GM23338 (cell line): ENCODE measurements around the gene GPD1. TPM values are rescaled to one million over a fixed set of nuclear protein-coding genes. Genes with fewer than 3 reads are reported as not detected.

ENCODE experiments used
- ATAC-seq: fragments of 200-7000 bp; cut with Tn5 transposase; 3 replicates; pipeline ENCODE4 v1.9.1; 2020
- DNase-seq: peaks from one replicate; pipeline ENCODE4 v3.0.0-alpha.2; 2015; ENCODE audit warnings: low spot score
- H2AFZ ChIP-seq: fragments of 200-600 bp; sonication (generic); 2 replicates; pipeline ENCODE4 v1.8.0; 2016; ENCODE audit warnings: antibody characterized with exemption, mild to moderate bottlenecking, moderate library complexity
- H3F3A ChIP-seq: fragments of 200-600 bp; sonication (generic); replicated peaks from 2 replicates; pipeline ENCODE4 v1.8.0; 2017; ENCODE audit warnings: antibody characterized with exemption, mixed run types, low read depth
- H3K27ac ChIP-seq: fragments of 200-600 bp; sonication (generic); 2 replicates; pipeline ENCODE4 v1.6.1; 2016; ENCODE audit warnings: low read depth
- H3K27me3 ChIP-seq: fragments of 200-600 bp; sonication (generic); 2 replicates; pipeline ENCODE4 v1.8.0; 2016; ENCODE audit warnings: mild to moderate bottlenecking, mixed run types, moderate library complexity; ENCODE audit not compliant: insufficient read depth
- H3K36me3 ChIP-seq: fragments of 200-600 bp; sonication (generic); 2 replicates; pipeline ENCODE4 v1.8.0; 2016; ENCODE audit warnings: mild to moderate bottlenecking; ENCODE audit not compliant: insufficient read depth
- H3K4me1 ChIP-seq: fragments of 200-600 bp; sonication (generic); 2 replicates; pipeline ENCODE4 v1.8.0; 2016; ENCODE audit warnings: mild to moderate bottlenecking, moderate library complexity; ENCODE audit not compliant: insufficient read depth
- H3K4me2 ChIP-seq: fragments of 200-600 bp; sonication (generic); 2 replicates; pipeline ENCODE4 v1.7.1; 2017; ENCODE audit warnings: mixed run types
- H3K4me3 ChIP-seq: fragments of 200-600 bp; sonication (generic); 2 replicates; pipeline ENCODE4 v1.6.1; 2016; ENCODE audit warnings: mixed run types
- H3K79me2 ChIP-seq: fragments of 200-600 bp; sonication (generic); replicated peaks from 2 replicates; pipeline ENCODE4 v1.8.0; 2017; ENCODE audit warnings: mild to moderate bottlenecking; ENCODE audit not compliant: insufficient read depth
- H3K9me2 ChIP-seq: fragments of 200-600 bp; sonication (generic); 2 replicates; pipeline ENCODE4 v1.8.0; 2017; ENCODE audit not compliant: insufficient read depth
- H4K20me1 ChIP-seq: fragments of 200-600 bp; sonication (generic); replicated peaks from 2 replicates; pipeline ENCODE4 v1.8.0; 2017; ENCODE audit warnings: mild to moderate bottlenecking; ENCODE audit not compliant: insufficient read depth
- H3K27ac Mint-ChIP-seq: 2 replicates; pipeline ENCODE4 v1.8.0; 2020; ENCODE audit warnings: inconsistent platforms, mild to moderate bottlenecking, moderate library complexity, mixed read lengths
- H3K27me3 Mint-ChIP-seq: 3 replicates; pipeline ENCODE4 v1.8.0; 2022; ENCODE audit warnings: low read depth, mild to moderate bottlenecking, moderate library complexity, mixed read lengths, inconsistent platforms; ENCODE audit not compliant: insufficient read depth, poor library complexity
- H3K36me3 Mint-ChIP-seq: 3 replicates; pipeline ENCODE4 v1.8.0; 2021; ENCODE audit warnings: low read depth, mild to moderate bottlenecking, inconsistent platforms, moderate library complexity, mixed read lengths
- H3K4me1 Mint-ChIP-seq: 3 replicates; pipeline ENCODE4 v1.8.0; 2020; ENCODE audit warnings: mild to moderate bottlenecking, inconsistent platforms, mixed read lengths
- H3K4me3 Mint-ChIP-seq: 3 replicates; pipeline ENCODE4 v1.8.0; 2021; ENCODE audit warnings: moderate library complexity, mild to moderate bottlenecking, inconsistent platforms, mixed read lengths
- H3K9me3 Mint-ChIP-seq: 3 replicates; pipeline ENCODE4 v1.8.0; 2020; ENCODE audit warnings: moderate library complexity, mild to moderate bottlenecking, inconsistent platforms, mixed read lengths
- CREB1 ChIP-seq: fragments of 250-450 bp; sonication (Bioruptor Pico); IDR thresholded peaks from 2 replicates; pipeline ENCODE4 v1.5.0; 2020; ENCODE audit warnings: low read depth, mild to moderate bottlenecking, moderate library complexity
- CTCF ChIP-seq, 2 experiments: fragments of 200-600 bp in 1 of 2; sonication (generic) in 1 of 2; conservative IDR thresholded peaks; 2 replicates each; pipeline versions ENCODE4 v1.5.1 to v1.6.1; 2016 to 2017; ENCODE audit warnings: antibody characterized with exemption in 2 of 2, low read depth in 2 of 2, mild to moderate bottlenecking in 2 of 2, moderate library complexity in 1 of 2
- ETS1 ChIP-seq: IDR thresholded peaks from 2 replicates; pipeline ENCODE4 v1.6.1; 2016; ENCODE audit warnings: antibody characterized with exemption
- EZH2 ChIP-seq: fragments of 200-600 bp; sonication (generic); IDR thresholded peaks from one replicate; pipeline ENCODE4 v1.8.0; 2017; ENCODE audit warnings: antibody characterized with exemption, mild to moderate bottlenecking, low read depth; ENCODE audit not compliant: unreplicated experiment
- EZH2phosphoT487 ChIP-seq: fragments of 200-600 bp; sonication (generic); IDR thresholded peaks from one replicate; pipeline ENCODE4 v1.8.1; 2018; ENCODE audit warnings: antibody characterized with exemption; ENCODE audit not compliant: unreplicated experiment
- JUNB ChIP-seq: IDR thresholded peaks from one replicate; pipeline ENCODE4 v1.6.1; 2016; ENCODE audit warnings: antibody characterized with exemption; ENCODE audit not compliant: unreplicated experiment
- NANOG ChIP-seq: IDR thresholded peaks from 2 replicates; pipeline ENCODE4 v1.6.1; 2016; ENCODE audit warnings: antibody characterized with exemption, borderline replicate concordance
- POLR2AphosphoS5 ChIP-seq: IDR thresholded peaks from 2 replicates; pipeline ENCODE4 v1.6.1; 2016; ENCODE audit warnings: antibody characterized with exemption, low read depth
- REST ChIP-seq: IDR thresholded peaks from one replicate; pipeline ENCODE4 v1.6.1; 2018; ENCODE audit warnings: antibody characterized with exemption; ENCODE audit not compliant: unreplicated experiment
- STAT1 ChIP-seq: IDR thresholded peaks from one replicate; pipeline ENCODE4 v1.6.1; 2016; ENCODE audit warnings: antibody characterized with exemption; ENCODE audit not compliant: unreplicated experiment
- ZNF114 ChIP-seq: fragments of 250-450 bp; sonication (Bioruptor Pico); IDR thresholded peaks from 2 replicates; pipeline ENCODE4 v1.5.0; 2020; ENCODE audit warnings: mild to moderate bottlenecking, moderate library complexity
- ZNF331 ChIP-seq: fragments of 250-450 bp; sonication (Bioruptor Pico); IDR thresholded peaks from 2 replicates; pipeline ENCODE4 v1.5.0; 2020; ENCODE audit warnings: low read depth, mild to moderate bottlenecking, moderate library complexity
- ZNF462 ChIP-seq: fragments of 250-450 bp; sonication (Bioruptor Pico); IDR thresholded peaks from 2 replicates; pipeline ENCODE4 v1.5.0; 2020; ENCODE audit warnings: mild to moderate bottlenecking, moderate library complexity
- polyA plus RNA-seq: library from polyadenylated mRNA; unstranded; fragments of >200 nt; fragmentation: Nextera tagmentation; extraction: Ambion mirVana; gene quantifications from 2 replicates; pipeline ENCODE4 v1.2.1, GENCODE V29; 2016
- total RNA-seq: library from RNA; depleted of rRNA; stranded (reverse); fragments of >200 nt; shearing (Covaris generic); gene quantifications from 2 replicates; pipeline ENCODE4 v1.2.3, GENCODE V29; 2014

GPD1 gene
- total and polyA plus RNA-seq, 2 experiments from 2014 or later = 0.36 to 0.45 TPM

GRCh38 chr12:50145439-50145838 lies 41.6 kb downstream of the GPD1 start:
- H3K27me3 ChIP-seq = no peaks in the 10 kb centered on the region
- H3K4me1 ChIP-seq = no peaks in the 10 kb centered on the region
- Mint-ChIP-seq H3K27ac (no peak overlapping the region), H3K27me3 (no peaks in the 10 kb centered on the region), H3K36me3 (peaks cover 25% of the 10 kb centered on the region; the same call in 2 of the 3 replicates), H3K4me3 (no peak overlapping the region), H3K9me3 (no peaks in the 10 kb centered on the region), H3K4me1 (no peaks in the 10 kb centered on the region)
- no peak for ATAC-seq
- H3K36me3 ChIP-seq = peaks cover 13% of the 10 kb centered on the region; the same call in 1 of the 2 replicates
- TF ChIP-seq CREB1 (no peak), STAT1 (no peak), ZNF331 (CRISPR knock-in tag) (no peak), CTCF (conservative IDR thresholded peaks at IDR 0.05; ENCODE audit: low read depth in 2 of 2) (no peak), EZH2phosphoT487 (no peak), ETS1 (no peak), NANOG (no peak), REST (no peak), ZNF462 (CRISPR knock-in tag) (no peak), EZH2 (no peak), ZNF114 (no peak), JUNB (no peak), POLR2AphosphoS5 (no peak)
- no peak for DNase-seq
- no peak overlapping the region for H2AFZ ChIP-seq
- H3K4me3 ChIP-seq = no peak overlapping the region
- H3K27ac ChIP-seq = no peak overlapping the region
- no peaks in the 10 kb centered on the region for H3K9me2 ChIP-seq
- H3K4me2 ChIP-seq = no peak overlapping the region
- H3K79me2 ChIP-seq = peaks cover 40% of the 10 kb centered on the region
- peaks cover 12% of the 10 kb centered on the region for H4K20me1 ChIP-seq
- no peaks in the 10 kb centered on the region for H3F3A ChIP-seq
